ENCODE measurements around the gene ZSWIM6.

Gene ZSWIM6

DNA sequence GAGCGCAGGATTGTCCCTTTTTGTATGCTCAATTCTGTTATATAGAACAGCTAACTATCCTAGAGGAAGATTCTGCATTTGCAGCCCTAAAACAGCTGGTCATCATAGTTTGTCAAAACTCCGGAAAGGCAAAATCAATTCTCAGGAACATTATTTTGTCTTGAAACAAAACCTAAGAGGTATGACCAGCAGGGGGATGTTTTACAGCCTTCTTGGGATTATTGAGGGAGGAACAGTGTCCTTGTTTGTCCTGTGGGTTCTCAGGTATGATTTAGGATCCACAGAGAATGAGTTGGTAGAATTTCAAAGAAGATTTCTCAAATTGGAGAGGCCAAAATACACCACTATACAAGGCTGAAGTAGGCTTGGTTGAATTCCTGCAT is 136.4 kb downstream of the ZSWIM6 start:
- TF ChIP-seq FOXM1 (IDR thresholded peaks at IDR 0.05; ENCODE audit: borderline replicate concordance) = no peak
- TF ChIP-seq FOXK2 (IDR thresholded peaks at IDR 0.05) = no peak
- no peak for TF ChIP-seq L3MBTL2 (conservative IDR thresholded peaks at IDR 0.05)
- TF ChIP-seq CTBP1 (IDR thresholded peaks at IDR 0.05; ENCODE audit: borderline replicate concordance) = no peak
- no peak for TF ChIP-seq HDGF (IDR thresholded peaks at IDR 0.05; ENCODE audit: borderline replicate concordance)
- no peak for TF ChIP-seq BHLHE40 (IDR thresholded peaks at IDR 0.05; ENCODE audit: borderline replicate concordance)
- no peak for TF ChIP-seq SUZ12 (IDR thresholded peaks at IDR 0.05)
- TF ChIP-seq ARNT (IDR thresholded peaks at IDR 0.05) = no peak
- no peak for TF ChIP-seq TARDBP (IDR thresholded peaks at IDR 0.05)

DNA sequence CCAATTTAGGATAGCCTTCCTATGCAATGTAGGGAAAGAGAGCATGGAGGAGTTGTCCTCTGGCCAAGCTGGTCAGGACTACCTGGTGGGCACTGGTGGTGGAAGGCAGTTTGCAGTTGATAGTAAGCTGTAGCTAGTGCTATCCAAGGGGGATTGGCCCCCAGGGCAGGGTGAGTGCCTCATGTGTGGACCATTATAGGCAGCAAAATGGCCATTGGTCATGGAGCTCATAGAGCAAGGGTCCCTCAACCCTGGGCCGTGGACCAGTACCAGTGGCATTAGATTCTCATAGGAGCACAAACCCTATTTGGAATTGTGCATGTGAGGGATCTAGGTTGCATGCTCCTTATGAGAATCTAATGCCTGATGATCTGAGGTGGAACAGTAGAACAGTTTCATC is 139.3 kb downstream of the ZSWIM6 start:
- no peak for TF ChIP-seq NFRKB (IDR thresholded peaks at IDR 0.05)
- no peak for TF ChIP-seq FOXK2 (IDR thresholded peaks at IDR 0.05)
- no peak for TF ChIP-seq LEF1 (IDR thresholded peaks at IDR 0.05; ENCODE audit: borderline replicate concordance)
- no peak for TF ChIP-seq SUZ12 (IDR thresholded peaks at IDR 0.05)
- no peak for TF ChIP-seq HDGF (IDR thresholded peaks at IDR 0.05; ENCODE audit: borderline replicate concordance)
- no peak for TF ChIP-seq FOXM1 (IDR thresholded peaks at IDR 0.05; ENCODE audit: borderline replicate concordance)
- no peak for TF ChIP-seq ARNT (IDR thresholded peaks at IDR 0.05)
- no peak for TF ChIP-seq CTBP1 (IDR thresholded peaks at IDR 0.05; ENCODE audit: borderline replicate concordance)
- no peak for TF ChIP-seq ZNF384 (IDR thresholded peaks at IDR 0.05)
- no peak for TF ChIP-seq BHLHE40 (IDR thresholded peaks at IDR 0.05; ENCODE audit: borderline replicate concordance)
- TF ChIP-seq, protein P1, sequence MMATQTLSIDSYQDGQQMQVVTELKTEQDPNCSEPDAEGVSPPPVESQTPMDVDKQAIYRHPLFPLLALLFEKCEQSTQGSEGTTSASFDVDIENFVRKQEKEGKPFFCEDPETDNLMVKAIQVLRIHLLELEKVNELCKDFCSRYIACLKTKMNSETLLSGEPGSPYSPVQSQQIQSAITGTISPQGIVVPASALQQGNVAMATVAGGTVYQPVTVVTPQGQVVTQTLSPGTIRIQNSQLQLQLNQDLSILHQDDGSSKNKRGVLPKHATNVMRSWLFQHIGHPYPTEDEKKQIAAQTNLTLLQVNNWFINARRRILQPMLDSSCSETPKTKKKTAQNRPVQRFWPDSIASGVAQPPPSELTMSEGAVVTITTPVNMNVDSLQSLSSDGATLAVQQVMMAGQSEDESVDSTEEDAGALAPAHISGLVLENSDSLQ (IDR thresholded peaks at IDR 0.05) = no peak
- no peak for TF ChIP-seq ELF4 (IDR thresholded peaks at IDR 0.05)
- TF ChIP-seq SP1 (IDR thresholded peaks at IDR 0.05) = no peak
- TF ChIP-seq TARDBP (IDR thresholded peaks at IDR 0.05) = no peak
- no peak for TF ChIP-seq L3MBTL2 (conservative IDR thresholded peaks at IDR 0.05)
- no peak for TF ChIP-seq FOXA1 (IDR thresholded peaks at IDR 0.05)
- POLR2A ChIA-PET = no interaction called here
- no peak for DNase-seq (ENCODE audit: extremely low spot score)
- CTCF ChIA-PET = no interaction called here

More for the DNA sequence above, 136.4 kb downstream of the ZSWIM6 start:
- POLR2A ChIA-PET = no interaction called here
- CTCF ChIA-PET = no interaction called here
- no peak for DNase-seq (ENCODE audit: extremely low spot score)

GRCh38 chr5:61472172-61472958 is 140.3 kb downstream of the ZSWIM6 start:
- no peak for DNase-seq (ENCODE audit: extremely low spot score)
- ChIA-PET CTCF (interaction anchor here (0.5 kb wide), 1 partner anchor 20 kb away, joined by 3 read pairs; no protein-coding TSS in a partner anchor), POLR2A (no interaction called here)
- TF ChIP-seq LEF1 (IDR thresholded peaks at IDR 0.05; ENCODE audit: borderline replicate concordance) = no peak
- TF ChIP-seq, protein P1 (IDR thresholded peaks at IDR 0.05) = no peak
- TF ChIP-seq HDGF (IDR thresholded peaks at IDR 0.05; ENCODE audit: borderline replicate concordance) = no peak
- no peak for TF ChIP-seq FOXM1 (IDR thresholded peaks at IDR 0.05; ENCODE audit: borderline replicate concordance)
- TF ChIP-seq SP1 (IDR thresholded peaks at IDR 0.05) = no peak
- TF ChIP-seq ZNF384 (IDR thresholded peaks at IDR 0.05) = no peak
- no peak for TF ChIP-seq NFRKB (IDR thresholded peaks at IDR 0.05)
- TF ChIP-seq FOXA1 (IDR thresholded peaks at IDR 0.05) = no peak
- TF ChIP-seq ARNT (IDR thresholded peaks at IDR 0.05) = no peak
- TF ChIP-seq CTBP1 (IDR thresholded peaks at IDR 0.05; ENCODE audit: borderline replicate concordance) = no peak
- no peak for TF ChIP-seq ELF4 (IDR thresholded peaks at IDR 0.05)
- no peak for TF ChIP-seq L3MBTL2 (conservative IDR thresholded peaks at IDR 0.05)
- TF ChIP-seq SUZ12 (IDR thresholded peaks at IDR 0.05) = no peak

- ChIA-PET POLR2A (no interaction called here), CTCF (no interaction called here)
- TF ChIP-seq HDGF (IDR thresholded peaks at IDR 0.05; ENCODE audit: borderline replicate concordance) (no peak), L3MBTL2 (conservative IDR thresholded peaks at IDR 0.05) (no peak), ARNT (IDR thresholded peaks at IDR 0.05) (no peak), TARDBP (IDR thresholded peaks at IDR 0.05) (no peak), FOXM1 (IDR thresholded peaks at IDR 0.05; ENCODE audit: borderline replicate concordance) (no peak), BHLHE40 (IDR thresholded peaks at IDR 0.05; ENCODE audit: borderline replicate concordance) (no peak), FOXA1 (IDR thresholded peaks at IDR 0.05) (no peak), NFRKB (IDR thresholded peaks at IDR 0.05) (no peak), SUZ12 (IDR thresholded peaks at IDR 0.05) (no peak), FOXK2 (IDR thresholded peaks at IDR 0.05) (no peak), ZNF384 (IDR thresholded peaks at IDR 0.05) (no peak), CTBP1 (IDR thresholded peaks at IDR 0.05; ENCODE audit: borderline replicate concordance) (no peak), SP1 (IDR thresholded peaks at IDR 0.05) (no peak), LEF1 (IDR thresholded peaks at IDR 0.05; ENCODE audit: borderline replicate concordance) (no peak), ELF4 (IDR thresholded peaks at IDR 0.05) (no peak)
- TF ChIP-seq, protein P1 (IDR thresholded peaks at IDR 0.05) = no peak
- no peak for DNase-seq (ENCODE audit: extremely low spot score)
Observed at GRCh38 chr5:61474746-61475145, 142.7 kb downstream of the ZSWIM6 start.

GRCh38 chr5:61477788-61478187 is 145.7 kb downstream of the ZSWIM6 start:
- POLR2A ChIA-PET = no interaction called here
- DNase-seq (ENCODE audit: extremely low spot score) = no peak
- CTCF ChIA-PET = no interaction called here
- TF ChIP-seq ELF4 (IDR thresholded peaks at IDR 0.05) (no peak), L3MBTL2 (conservative IDR thresholded peaks at IDR 0.05) (no peak), SP1 (IDR thresholded peaks at IDR 0.05) (no peak), TARDBP (IDR thresholded peaks at IDR 0.05) (no peak)
